Erythroblast (primary cell): ENCODE measurements around the gene FTO.

Source experiments
- GATA1 ChIP-seq: IDR thresholded peaks from 2 replicates; pipeline ENCODE4 v1.6.1; 2011; ENCODE audit warnings: low read depth, mild to moderate bottlenecking, control low read depth, low read length, moderate library complexity
- POLR2A ChIP-seq: IDR thresholded peaks from 2 replicates; pipeline ENCODE4 v1.6.1; 2011; ENCODE audit warnings: mild to moderate bottlenecking, low read length

- TF ChIP-seq POLR2A, result no peak
- TF ChIP-seq GATA1, result no peak
These were observed 137.9 kb downstream of the FTO start for GRCh38 chr16:53841884-53842283.
